ENCODE measurements around the gene SLX4IP. TPM values are rescaled to one million over a fixed set of nuclear protein-coding genes. Genes with fewer than 3 reads are reported as not detected.

The SLX4IP gene
- total RNA-seq, 3 donors from 2014 or later: 3.8 to 4.7 (median 4.6) TPM

GRCh38 chr20:10654630-10655029 is 219.5 kb downstream of the SLX4IP start:
- DNase-seq: no peak
- Mint-ChIP-seq H3K4me1 (ENCODE audit: low read depth) (no peaks in the 10 kb centered on the region), H3K36me3 (ENCODE audit: insufficient read depth) (no peaks in the 10 kb centered on the region), H3K27me3 (ENCODE audit: low read depth) (peaks cover 31% of the 10 kb centered on the region), H3K9me3 (no peaks in the 10 kb centered on the region), H3K4me3 (no peak overlapping the region)
- no peak for ATAC-seq

GRCh38 chr20:10655720-10656669 is 220.9 kb downstream of the SLX4IP start:
- Mint-ChIP-seq H3K4me3 (no peak overlapping the region), H3K4me1 (ENCODE audit: low read depth) (no peaks in the 10 kb centered on the region), H3K9me3 (no peaks in the 10 kb centered on the region), H3K27me3 (ENCODE audit: low read depth) (peaks cover 34% of the 10 kb centered on the region), H3K36me3 (ENCODE audit: insufficient read depth) (no peaks in the 10 kb centered on the region)
- DNase-seq (no peak), ATAC-seq (no peak)

- no peaks in the 10 kb centered on the region for H3K4me1 Mint-ChIP-seq (ENCODE audit: low read depth)
- H3K9me3 Mint-ChIP-seq: no peaks in the 10 kb centered on the region
- H3K36me3 Mint-ChIP-seq (ENCODE audit: insufficient read depth): no peaks in the 10 kb centered on the region
- DNase-seq (no peak), ATAC-seq (no peak)
- peaks cover 31% of the 10 kb centered on the region for H3K27me3 Mint-ChIP-seq (ENCODE audit: low read depth)
- no peak overlapping the region for H3K4me3 Mint-ChIP-seq
Measured at GRCh38 chr20:10657453-10657852, 222.3 kb downstream of the SLX4IP start.

GRCh38 chr20:10658051-10658823 is 223.1 kb downstream of the SLX4IP start:
- Mint-ChIP-seq H3K27me3 (ENCODE audit: low read depth) (peaks cover 34% of the 10 kb centered on the region), H3K4me1 (ENCODE audit: low read depth) (no peaks in the 10 kb centered on the region), H3K36me3 (ENCODE audit: insufficient read depth) (no peaks in the 10 kb centered on the region), H3K4me3 (no peak overlapping the region), H3K9me3 (no peaks in the 10 kb centered on the region)
- ATAC-seq: no peak
- no peak for DNase-seq

GRCh38 chr20:10658876-10659632 is 223.9 kb downstream of the SLX4IP start:
- peaks cover 33% of the 10 kb centered on the region for H3K27me3 Mint-ChIP-seq (ENCODE audit: low read depth)
- H3K4me3 Mint-ChIP-seq: no peak overlapping the region
- ATAC-seq (no peak), DNase-seq (no peak)
- H3K4me1 Mint-ChIP-seq (ENCODE audit: low read depth): no peaks in the 10 kb centered on the region
- no peaks in the 10 kb centered on the region for H3K9me3 Mint-ChIP-seq
- no peaks in the 10 kb centered on the region for H3K36me3 Mint-ChIP-seq (ENCODE audit: insufficient read depth)

- H3K4me3 Mint-ChIP-seq: no peak overlapping the region
- H3K27me3 Mint-ChIP-seq (ENCODE audit: low read depth): peaks cover 27% of the 10 kb centered on the region
- no peaks in the 10 kb centered on the region for H3K9me3 Mint-ChIP-seq
- ATAC-seq (no peak), DNase-seq (no peak)
- no peaks in the 10 kb centered on the region for H3K4me1 Mint-ChIP-seq (ENCODE audit: low read depth)
- no peaks in the 10 kb centered on the region for H3K36me3 Mint-ChIP-seq (ENCODE audit: insufficient read depth)
Measured at GRCh38 chr20:10659651-10660601, 224.8 kb downstream of the SLX4IP start.

GRCh38 chr20:10660661-10661060 is 225.6 kb downstream of the SLX4IP start:
- H3K4me1 Mint-ChIP-seq (ENCODE audit: low read depth): no peaks in the 10 kb centered on the region
- H3K36me3 Mint-ChIP-seq (ENCODE audit: insufficient read depth): no peaks in the 10 kb centered on the region
- DNase-seq: no peak
- peaks cover 23% of the 10 kb centered on the region for H3K27me3 Mint-ChIP-seq (ENCODE audit: low read depth)
- no peak for ATAC-seq
- H3K4me3 Mint-ChIP-seq: no peak overlapping the region
- no peaks in the 10 kb centered on the region for H3K9me3 Mint-ChIP-seq

- ATAC-seq: no peak
Measured at GRCh38 chr20:10661261-10661660, 226.2 kb downstream of the SLX4IP start.

GRCh38 chr20:10662151-10662550 is 227.0 kb downstream of the SLX4IP start:
- Mint-ChIP-seq H3K4me1 (ENCODE audit: low read depth) (no peaks in the 10 kb centered on the region), H3K9me3 (no peaks in the 10 kb centered on the region), H3K4me3 (no peak overlapping the region), H3K27me3 (ENCODE audit: low read depth) (peaks cover 24% of the 10 kb centered on the region), H3K36me3 (ENCODE audit: insufficient read depth) (no peaks in the 10 kb centered on the region)
- no peak for ATAC-seq
- no peak for DNase-seq

More at GRCh38 chr20:10661261-10661660, 226.2 kb downstream of the SLX4IP start:
- no peaks in the 10 kb centered on the region for H3K9me3 Mint-ChIP-seq
- H3K36me3 Mint-ChIP-seq (ENCODE audit: insufficient read depth): no peaks in the 10 kb centered on the region
- no peaks in the 10 kb centered on the region for H3K4me1 Mint-ChIP-seq (ENCODE audit: low read depth)
- no peak overlapping the region for H3K4me3 Mint-ChIP-seq
- DNase-seq: no peak
- peaks cover 25% of the 10 kb centered on the region for H3K27me3 Mint-ChIP-seq (ENCODE audit: low read depth)

GRCh38 chr20:10662661-10663458 is 227.8 kb downstream of the SLX4IP start:
- DNase-seq (no peak), ATAC-seq (no peak)
- no peaks in the 10 kb centered on the region for H3K4me1 Mint-ChIP-seq (ENCODE audit: low read depth)
- no peak overlapping the region for H3K4me3 Mint-ChIP-seq
- H3K36me3 Mint-ChIP-seq (ENCODE audit: insufficient read depth): no peaks in the 10 kb centered on the region
- H3K9me3 Mint-ChIP-seq: no peaks in the 10 kb centered on the region
- peaks cover 24% of the 10 kb centered on the region for H3K27me3 Mint-ChIP-seq (ENCODE audit: low read depth)

GRCh38 chr20:10663756-10664155 is 228.7 kb downstream of the SLX4IP start:
- ATAC-seq: no peak
- Mint-ChIP-seq H3K9me3 (no peaks in the 10 kb centered on the region), H3K36me3 (ENCODE audit: insufficient read depth) (no peaks in the 10 kb centered on the region)

GRCh38 chr20:10665027-10665561 is 230.0 kb downstream of the SLX4IP start:
- Mint-ChIP-seq H3K36me3 (ENCODE audit: insufficient read depth) (no peaks in the 10 kb centered on the region), H3K4me3 (no peak overlapping the region)

More at GRCh38 chr20:10663756-10664155, 228.7 kb downstream of the SLX4IP start:
- DNase-seq: no peak
- no peak overlapping the region for H3K4me3 Mint-ChIP-seq
- H3K4me1 Mint-ChIP-seq (ENCODE audit: low read depth): no peaks in the 10 kb centered on the region
- peaks cover 27% of the 10 kb centered on the region for H3K27me3 Mint-ChIP-seq (ENCODE audit: low read depth)

More at GRCh38 chr20:10665027-10665561, 230.0 kb downstream of the SLX4IP start:
- no peak for DNase-seq
- Mint-ChIP-seq H3K4me1 (ENCODE audit: low read depth) (no peaks in the 10 kb centered on the region), H3K27me3 (ENCODE audit: low read depth) (peaks cover 36% of the 10 kb centered on the region), H3K9me3 (no peaks in the 10 kb centered on the region)
- no peak for ATAC-seq

Data from activated T-cell treated with anti-CD3 and anti-CD28 coated beads, Interleukin-2, amount 50 U/mL, for 4 hours (primary cell).